HG03139 (cell line): ENCODE measurements around the gene CCDC89.

Experiments
- ATAC-seq: cut with Tn5 transposase; IDR thresholded peaks from one replicate; pipeline ENCODE4 v1.9.1; 2021; ENCODE audit not compliant: unreplicated experiment

The CCDC89 gene

DNA sequence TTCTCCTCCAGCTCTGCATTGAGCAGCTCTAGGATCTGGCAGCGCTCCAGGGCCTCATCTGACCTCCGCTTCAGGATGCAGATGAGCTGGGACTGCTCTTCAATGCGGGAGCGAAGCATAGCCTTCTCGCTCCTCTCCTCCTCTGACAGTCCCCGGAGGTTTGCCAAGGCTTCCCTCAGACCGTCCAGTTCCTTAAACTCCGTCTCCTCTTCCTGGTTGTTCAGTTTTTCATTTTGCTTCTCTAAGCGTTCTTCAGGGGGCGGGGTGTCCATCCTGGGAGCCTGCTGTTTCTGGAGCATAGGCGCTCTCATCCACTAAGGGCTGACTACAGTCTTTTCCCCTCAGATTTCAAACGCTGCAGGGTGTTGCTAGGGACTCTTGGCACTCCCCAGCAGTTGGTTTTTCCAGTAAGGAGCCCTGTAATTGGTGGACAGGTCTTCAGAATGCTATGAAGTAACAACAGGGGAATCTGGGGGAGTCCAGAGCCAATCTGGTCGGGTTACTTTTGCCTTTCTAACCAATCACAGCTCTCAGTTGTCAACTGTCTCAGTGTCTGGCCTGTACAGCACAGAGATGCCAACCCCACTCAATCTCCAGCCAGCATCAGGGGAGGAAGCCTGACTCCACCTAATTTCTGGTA lies at the start of gene CCDC89:
Gene CCDC89 (minus strand): TSS at position 376 of the 640 bp plus-strand sequence. CDS start 65 bp downstream, at position 311.
- no peak for ATAC-seq

- peak; percentile 84 for ATAC-seq
Measured at GRCh38 chr11:85732965-85733364, 47.0 kb upstream of the CCDC89 start.

- no peak for ATAC-seq
Measured at GRCh38 chr11:85726381-85726780, 40.4 kb upstream of the CCDC89 start.

GRCh38 chr11:85725510-85726258 lies 39.7 kb upstream of the CCDC89 start:
- no peak for ATAC-seq

- no peak for ATAC-seq
Measured at GRCh38 chr11:85724748-85725465, 38.9 kb upstream of the CCDC89 start.

GRCh38 chr11:85723088-85723487 lies 37.1 kb upstream of the CCDC89 start:
- no peak for ATAC-seq

- no peak for ATAC-seq
Measured at GRCh38 chr11:85721191-85721590, 35.2 kb upstream of the CCDC89 start.

DNA sequence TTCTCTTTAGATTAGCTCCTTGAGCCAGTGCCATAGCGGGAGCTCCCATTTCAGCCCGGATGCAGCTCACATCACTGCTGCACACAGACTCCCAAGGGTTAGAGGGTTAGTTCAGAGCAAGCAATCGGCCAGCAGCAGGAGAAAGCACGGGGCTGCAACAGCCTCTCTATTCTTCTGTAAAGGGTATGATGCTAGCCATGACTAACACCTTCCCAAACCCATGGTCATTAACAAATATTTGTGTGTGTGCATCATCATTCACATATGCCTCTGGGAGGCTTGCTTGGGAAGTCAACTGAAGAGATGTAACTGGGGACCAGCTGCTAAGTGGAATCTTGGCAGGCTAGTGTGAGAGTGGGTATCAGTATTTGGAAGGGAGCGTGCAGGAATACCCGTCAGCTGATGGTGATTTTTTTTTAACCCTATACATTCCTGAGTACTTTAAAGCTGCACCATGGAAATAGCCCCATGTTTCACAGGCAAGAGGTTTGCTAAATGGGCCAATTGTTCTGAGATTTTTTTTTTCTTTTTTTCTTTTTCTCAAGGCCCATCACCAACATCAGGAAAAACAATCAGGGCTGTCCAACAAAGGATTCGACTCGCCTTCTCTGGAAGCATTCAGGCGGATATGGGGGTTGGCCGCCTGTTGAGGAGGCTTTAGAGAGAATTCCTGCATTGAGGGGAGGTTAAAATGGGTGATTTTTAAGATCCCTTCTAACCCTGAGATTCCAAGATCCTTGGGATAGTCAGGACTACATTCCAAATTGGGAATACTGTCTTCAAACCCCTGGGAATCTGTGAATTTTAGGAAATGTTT lies 33.2 kb upstream of the CCDC89 start:
- ATAC-seq = no peak

DNA sequence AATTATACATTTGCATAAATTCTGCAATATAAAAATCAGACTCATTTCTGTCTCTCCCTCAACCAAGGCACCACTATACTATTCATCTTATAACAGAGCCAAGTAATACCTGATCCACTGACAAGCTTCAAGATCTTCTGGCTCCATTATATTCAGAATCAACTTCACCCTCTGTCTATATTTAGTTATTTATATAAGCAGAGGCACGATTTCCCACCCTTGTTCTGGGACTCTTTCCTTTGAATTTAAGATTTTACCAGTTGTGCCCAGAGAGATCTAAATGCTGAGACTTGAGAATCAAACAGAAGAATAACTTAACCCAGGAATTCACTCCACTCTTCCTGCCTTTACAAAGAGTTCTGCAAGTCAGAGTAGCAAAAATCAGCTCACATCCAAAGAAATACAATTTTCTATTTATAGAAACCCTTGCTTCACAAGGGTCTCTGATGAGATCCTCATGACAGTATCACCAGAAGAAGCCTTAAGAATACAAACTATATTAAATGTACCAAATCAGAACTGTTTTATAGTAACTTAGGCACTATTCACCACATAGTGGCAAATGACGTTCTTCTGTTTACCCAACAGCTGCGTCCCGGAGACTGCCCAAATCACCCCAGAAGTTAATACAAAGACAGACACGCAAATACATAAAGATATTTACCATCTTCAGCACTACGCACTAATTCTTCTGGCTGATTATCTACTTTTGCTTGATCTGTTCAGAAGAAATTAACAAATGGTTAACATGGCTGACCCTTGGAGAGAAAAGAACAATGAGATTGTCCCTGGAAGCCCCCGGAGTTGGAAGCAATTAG lies 32.3 kb upstream of the CCDC89 start:
- no peak for ATAC-seq

- no peak for ATAC-seq
Measured at GRCh38 chr11:85717429-85717828, 31.4 kb upstream of the CCDC89 start.

DNA sequence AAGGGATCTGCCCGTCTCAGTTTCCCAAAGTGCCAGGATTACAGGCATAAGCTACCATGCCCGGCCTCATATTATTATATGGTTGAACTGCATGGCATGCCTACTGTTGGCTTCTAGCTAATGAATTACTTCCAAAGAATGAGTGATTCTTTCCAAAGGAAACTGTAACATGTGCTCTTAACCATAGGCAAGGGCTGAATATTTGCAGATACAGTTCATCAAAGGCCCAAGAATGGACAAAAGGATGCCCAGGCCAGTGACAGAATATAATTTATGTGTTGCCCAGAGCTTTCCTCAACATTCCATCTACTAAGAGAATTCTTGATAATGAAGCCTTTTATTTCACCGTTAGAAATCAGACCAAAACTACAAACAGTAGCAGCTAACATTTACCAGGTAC lies 27.0 kb upstream of the CCDC89 start:
- no peak for ATAC-seq

DNA sequence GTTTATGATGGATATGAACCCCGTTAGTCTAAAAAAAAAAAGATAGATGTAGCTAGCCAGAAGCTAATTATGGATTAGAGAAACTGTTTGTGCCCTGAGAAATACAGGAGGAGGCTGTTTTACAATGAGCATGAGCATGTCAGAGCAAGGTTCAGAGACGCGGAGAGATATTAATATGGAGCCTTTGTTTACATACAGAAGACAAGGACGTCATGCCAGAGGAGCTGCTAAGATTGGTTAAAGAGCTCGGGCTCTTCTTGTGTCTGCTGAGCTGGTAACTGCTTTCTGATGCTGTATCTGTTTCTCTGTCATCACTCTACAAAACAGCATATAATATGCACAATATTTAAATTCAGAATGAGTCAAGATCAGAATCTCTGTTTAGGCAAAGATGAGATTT lies 24.9 kb upstream of the CCDC89 start:
- no peak for ATAC-seq

DNA sequence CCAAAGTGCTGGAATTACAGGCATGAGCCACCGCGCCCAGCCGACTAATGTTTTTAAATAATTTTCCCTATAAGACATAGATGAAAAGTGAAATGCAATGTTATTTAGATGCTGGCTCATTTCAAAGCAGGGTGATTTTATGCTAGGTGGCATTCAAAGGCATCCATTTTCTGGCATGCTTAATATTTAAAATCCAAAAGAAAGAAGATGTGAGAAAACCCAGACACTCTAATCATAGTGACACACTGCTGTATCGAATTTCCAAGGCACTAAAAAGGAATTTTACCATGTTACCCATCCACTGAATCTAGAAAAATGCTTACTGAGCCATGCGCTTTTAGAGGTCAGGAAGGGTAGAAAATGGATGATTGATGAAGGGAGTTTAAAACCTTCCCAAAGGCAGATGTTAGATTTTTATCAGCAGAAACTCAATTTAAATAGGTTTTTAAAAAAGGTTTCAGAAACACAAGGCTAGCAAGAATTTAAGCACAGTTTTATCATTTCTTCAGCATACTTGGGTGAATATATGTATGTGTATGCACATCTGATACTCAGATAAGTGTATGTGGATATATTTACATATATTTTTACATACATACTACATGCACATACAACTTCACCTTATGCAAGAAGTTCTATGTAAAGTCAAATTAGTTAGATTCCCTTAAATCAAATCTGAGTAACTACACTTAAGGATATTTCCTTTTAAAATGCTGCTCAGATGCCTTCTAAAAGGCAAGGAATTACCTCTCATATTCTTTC lies 24.1 kb upstream of the CCDC89 start:
- no peak for ATAC-seq

DNA sequence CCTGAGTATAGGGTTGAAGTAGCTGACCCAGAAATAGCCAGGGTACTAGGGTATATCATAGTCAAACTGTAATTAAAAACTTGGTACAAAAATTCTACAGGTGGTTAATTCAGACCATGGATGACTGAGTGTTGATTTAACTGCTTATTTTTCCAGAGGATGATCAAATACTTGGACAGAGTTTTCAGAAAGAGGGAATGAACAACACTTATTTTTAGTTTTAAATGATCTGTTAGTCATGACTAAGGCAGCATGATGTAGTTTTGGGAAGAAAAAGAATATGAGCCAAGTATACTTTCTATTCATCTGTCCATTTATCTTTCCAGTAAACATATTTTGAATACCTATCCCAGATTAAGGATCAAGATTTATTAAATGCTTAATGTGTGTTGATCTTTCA lies 19.8 kb upstream of the CCDC89 start:
- ATAC-seq = no peak

DNA sequence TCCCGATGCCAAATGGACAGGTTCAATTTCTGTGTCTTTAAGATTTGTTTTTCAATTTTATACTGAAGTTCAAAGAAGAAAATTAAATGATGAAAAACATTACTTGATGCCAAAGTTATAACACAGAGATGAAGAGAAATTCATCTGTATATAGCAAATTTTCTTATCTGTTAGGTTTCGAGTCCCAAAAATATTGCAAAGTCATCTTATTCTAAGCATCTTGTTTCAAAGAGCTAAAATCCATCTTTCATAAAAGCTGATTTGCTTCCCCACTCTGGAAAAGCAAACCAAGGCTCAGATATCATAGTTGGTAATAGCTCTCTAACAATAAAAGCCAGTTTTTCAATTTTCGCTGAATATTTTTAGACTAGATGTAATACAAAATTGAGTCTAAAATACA lies 19.0 kb upstream of the CCDC89 start:
- no peak for ATAC-seq

DNA sequence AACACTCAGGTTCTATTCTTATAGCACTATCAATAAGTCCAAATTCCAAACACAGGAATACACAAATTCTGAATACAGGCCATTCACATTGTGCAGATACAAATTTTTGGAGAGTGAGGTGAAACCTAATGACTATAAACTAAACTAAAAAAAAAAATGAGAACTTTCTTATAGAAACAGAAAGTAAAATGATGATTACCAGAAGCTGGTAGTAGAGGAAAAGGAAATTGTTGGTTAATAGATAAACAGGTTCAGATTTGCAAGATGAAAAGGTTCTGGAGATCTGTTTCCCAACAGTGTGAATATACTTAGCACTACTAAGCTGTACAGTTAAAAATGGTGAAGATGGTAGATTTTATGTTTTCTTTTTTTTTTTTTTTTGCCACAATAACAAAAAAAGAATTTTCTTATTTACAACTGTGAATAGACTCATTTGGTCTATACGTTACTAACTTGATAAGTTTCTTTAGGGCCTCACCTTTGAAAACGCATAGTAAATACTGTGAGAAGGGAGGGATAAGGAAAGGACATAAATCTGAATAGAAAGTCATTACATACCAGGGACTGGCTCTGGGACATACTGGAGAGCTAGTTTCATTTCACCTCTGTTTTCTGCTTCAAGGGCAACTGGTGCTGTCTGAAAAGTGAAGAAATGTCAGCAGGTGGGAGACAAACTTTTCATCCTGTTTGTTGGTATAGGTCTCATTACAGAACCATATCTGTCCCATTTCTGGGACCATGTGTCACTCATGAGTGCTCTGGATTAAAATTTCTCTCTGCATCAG lies 14.2 kb upstream of the CCDC89 start:
- peak; percentile 78 for ATAC-seq

- ATAC-seq = no peak
Measured at GRCh38 chr11:85698195-85698594, 12.2 kb upstream of the CCDC89 start.

- no peak for ATAC-seq
Measured at GRCh38 chr11:85697747-85698146, 11.8 kb upstream of the CCDC89 start.

GRCh38 chr11:85695546-85695945 lies 9.6 kb upstream of the CCDC89 start:
- ATAC-seq = no peak
